Activated B cell treated with CpG ODN at 0.5 μM for 24 hours (primary cell): ENCODE results near the gene TECPR1. TPM values are rescaled to one million over a fixed set of nuclear protein-coding genes. Genes with fewer than 3 reads are reported as not detected.

Experiments used
- ATAC-seq: fragments of 200-7000 bp; cut with Tn5 transposase; one replicate; pipeline ENCODE4 v1.10.0; 2021; ENCODE audit warnings: low read depth, mild to moderate bottlenecking, moderate library complexity
- CTCF ChIA-PET: fragments of 350-600 bp; sonication (Branson Sonifier 250); formaldehyde crosslinking; loops from one replicate; lab custom pipeline; 2021; ENCODE audit warnings: antibody characterized with exemption; lab: Charles Lee
- POLR2A ChIA-PET: fragments of 350-600 bp; sonication (Branson Sonifier 250); formaldehyde crosslinking; loops from one replicate; lab custom pipeline; 2021; ENCODE audit warnings: antibody characterized with exemption; lab: Charles Lee
- DNase-seq: peaks from one replicate; pipeline ENCODE4 v3.0.0; 2022
- H3K27ac Mint-ChIP-seq: one replicate; pipeline ENCODE4 v1.8.0; 2020; ENCODE audit warnings: mixed read lengths
- H3K27me3 Mint-ChIP-seq: one replicate; pipeline ENCODE4 v1.8.0; 2021; ENCODE audit warnings: mixed read lengths
- H3K36me3 Mint-ChIP-seq: one replicate; pipeline ENCODE4 v1.8.0; 2021; ENCODE audit warnings: low read depth, mixed read lengths
- H3K4me1 Mint-ChIP-seq: one replicate; pipeline ENCODE4 v1.8.0; 2021; ENCODE audit warnings: mixed read lengths
- H3K4me3 Mint-ChIP-seq: one replicate; pipeline ENCODE4 v1.8.0; 2020; ENCODE audit warnings: mild to moderate bottlenecking, mixed read lengths
- H3K9me3 Mint-ChIP-seq: one replicate; pipeline ENCODE4 v1.8.0; 2020; ENCODE audit warnings: mixed read lengths
- intact Hi-C: fragments of 100-400 bp; cut with micrococcal nuclease; formaldehyde crosslinking; loops from one replicate; pipeline ENCODE4 v1.15.1; 2024
- total RNA-seq: library from RNA; stranded (reverse); gene quantifications from 2 replicates; pipeline ENCODE4 v1.2.3, GENCODE V29; 2022
- TF ChIP-seq, protein P1 (sequence below): fragments of 200-600 bp; IDR thresholded peaks from one replicate; pipeline ENCODE4 v1.8.0; 2022; ENCODE audit warnings: antibody characterized with exemption, mild to moderate bottlenecking

Gene TECPR1
- total RNA-seq, 1 donor from 2014 or later: 34.5 TPM

DNA sequence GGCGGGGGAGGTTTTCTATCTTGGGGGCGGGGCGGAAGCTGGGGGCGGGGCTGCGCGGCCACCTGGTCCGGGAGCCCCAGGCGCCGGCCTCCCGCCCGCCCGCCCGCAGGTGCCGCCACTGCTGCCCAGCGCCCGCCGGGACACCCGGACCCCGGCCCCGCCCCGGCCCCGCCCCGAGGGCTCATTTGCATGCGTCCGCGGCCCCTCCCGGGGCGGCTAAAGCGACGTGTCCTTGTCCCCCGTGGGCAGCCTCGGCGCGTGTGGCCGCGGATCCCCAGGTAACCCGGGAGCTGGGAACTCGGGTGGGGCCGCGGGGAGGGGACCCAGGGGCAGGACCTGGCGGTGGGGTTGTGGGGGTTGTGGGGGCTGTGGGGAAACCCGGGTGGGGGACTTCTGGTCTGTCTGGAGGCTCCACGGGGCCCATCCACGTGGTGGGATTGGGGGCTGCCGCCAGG is 40.8 kb downstream of the TECPR1 start, which contains the start of gene BHLHA15:
Gene BHLHA15, plus strand, starts transcription at position 219 of the 455 bp plus-strand sequence. CDS start 871 bp downstream, outside the sequence.
- POLR2A ChIA-PET: interaction anchor here (0.6 to 1.2 kb wide), 3 partner anchors 9 to 720 kb away, joined by 3 to 5 read pairs (median 3); no protein-coding TSS in a partner anchor
- Mint-ChIP-seq H3K36me3 (peaks cover 15% of the 10 kb centered on the region), H3K4me3 (peak within 1 kb of the TSS; percentile 46), H3K9me3 (no peaks in the 10 kb centered on the region), H3K27me3 (peaks cover 4% of the 10 kb centered on the region), H3K27ac (no peak within 1 kb of the TSS), H3K4me1 (peaks cover 6% of the 10 kb centered on the region)
- TF ChIP-seq, protein P1, sequence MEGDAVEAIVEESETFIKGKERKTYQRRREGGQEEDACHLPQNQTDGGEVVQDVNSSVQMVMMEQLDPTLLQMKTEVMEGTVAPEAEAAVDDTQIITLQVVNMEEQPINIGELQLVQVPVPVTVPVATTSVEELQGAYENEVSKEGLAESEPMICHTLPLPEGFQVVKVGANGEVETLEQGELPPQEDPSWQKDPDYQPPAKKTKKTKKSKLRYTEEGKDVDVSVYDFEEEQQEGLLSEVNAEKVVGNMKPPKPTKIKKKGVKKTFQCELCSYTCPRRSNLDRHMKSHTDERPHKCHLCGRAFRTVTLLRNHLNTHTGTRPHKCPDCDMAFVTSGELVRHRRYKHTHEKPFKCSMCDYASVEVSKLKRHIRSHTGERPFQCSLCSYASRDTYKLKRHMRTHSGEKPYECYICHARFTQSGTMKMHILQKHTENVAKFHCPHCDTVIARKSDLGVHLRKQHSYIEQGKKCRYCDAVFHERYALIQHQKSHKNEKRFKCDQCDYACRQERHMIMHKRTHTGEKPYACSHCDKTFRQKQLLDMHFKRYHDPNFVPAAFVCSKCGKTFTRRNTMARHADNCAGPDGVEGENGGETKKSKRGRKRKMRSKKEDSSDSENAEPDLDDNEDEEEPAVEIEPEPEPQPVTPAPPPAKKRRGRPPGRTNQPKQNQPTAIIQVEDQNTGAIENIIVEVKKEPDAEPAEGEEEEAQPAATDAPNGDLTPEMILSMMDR: no peak
- no peak for DNase-seq
- intact Hi-C loops: loop anchor here (1.0 kb wide), 1 partner anchor 8 kb away; no protein-coding TSS in a partner anchor
- CTCF ChIA-PET: no interaction called here
- peak; percentile 54 for ATAC-seq

DNA sequence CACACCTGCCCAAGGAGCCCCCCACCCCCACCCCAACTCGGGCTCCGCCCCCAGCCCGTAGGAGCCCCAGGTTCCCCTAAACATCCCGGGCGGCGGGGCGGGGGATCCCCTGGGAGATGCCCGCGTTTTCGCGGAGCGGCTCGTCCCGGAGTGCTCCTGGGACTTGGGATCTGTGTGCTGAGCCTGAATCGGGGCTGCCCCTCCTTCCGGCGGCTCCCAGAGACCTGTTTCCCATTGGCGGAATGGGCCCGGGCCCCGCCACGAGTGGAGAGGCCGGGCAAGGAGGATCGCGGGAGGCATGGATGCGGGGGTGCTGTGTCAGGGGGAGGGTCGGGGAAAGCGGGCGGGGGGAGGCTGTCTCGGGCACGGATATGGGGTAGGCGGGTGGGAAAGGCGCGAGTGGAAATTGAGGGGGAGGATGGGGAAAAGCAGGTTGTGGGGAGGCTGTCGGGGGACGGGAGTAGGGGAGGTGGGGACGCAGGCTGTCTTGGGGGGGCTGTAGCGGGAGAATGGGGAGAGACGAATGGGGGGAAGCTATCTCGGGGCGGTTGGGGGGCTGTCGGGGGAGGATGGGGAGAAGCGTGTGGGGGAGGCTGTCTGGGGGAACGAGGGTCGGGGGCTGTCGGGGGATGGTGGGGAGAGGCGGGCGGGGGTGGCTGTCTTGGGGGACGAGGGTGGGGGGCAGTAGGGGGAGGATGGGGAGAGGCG is 41.4 kb downstream of the TECPR1 start:
- Mint-ChIP-seq H3K9me3 (no peaks in the 10 kb centered on the region), H3K4me1 (peaks cover 6% of the 10 kb centered on the region), H3K4me3 (no peak overlapping the region), H3K36me3 (peaks cover 21% of the 10 kb centered on the region), H3K27ac (no peak overlapping the region), H3K27me3 (peaks cover 4% of the 10 kb centered on the region)
- intact Hi-C loops: loop anchor here (1.0 kb wide), 1 partner anchor 7 kb away; no protein-coding TSS in a partner anchor
- ChIA-PET POLR2A (interaction anchor here (0.6 to 1.2 kb wide), 3 partner anchors 8 to 721 kb away, joined by 3 to 5 read pairs (median 3); no protein-coding TSS in a partner anchor), CTCF (no interaction called here)
- TF ChIP-seq, protein P1: no peak
- ATAC-seq: no peak
- no peak for DNase-seq

DNA sequence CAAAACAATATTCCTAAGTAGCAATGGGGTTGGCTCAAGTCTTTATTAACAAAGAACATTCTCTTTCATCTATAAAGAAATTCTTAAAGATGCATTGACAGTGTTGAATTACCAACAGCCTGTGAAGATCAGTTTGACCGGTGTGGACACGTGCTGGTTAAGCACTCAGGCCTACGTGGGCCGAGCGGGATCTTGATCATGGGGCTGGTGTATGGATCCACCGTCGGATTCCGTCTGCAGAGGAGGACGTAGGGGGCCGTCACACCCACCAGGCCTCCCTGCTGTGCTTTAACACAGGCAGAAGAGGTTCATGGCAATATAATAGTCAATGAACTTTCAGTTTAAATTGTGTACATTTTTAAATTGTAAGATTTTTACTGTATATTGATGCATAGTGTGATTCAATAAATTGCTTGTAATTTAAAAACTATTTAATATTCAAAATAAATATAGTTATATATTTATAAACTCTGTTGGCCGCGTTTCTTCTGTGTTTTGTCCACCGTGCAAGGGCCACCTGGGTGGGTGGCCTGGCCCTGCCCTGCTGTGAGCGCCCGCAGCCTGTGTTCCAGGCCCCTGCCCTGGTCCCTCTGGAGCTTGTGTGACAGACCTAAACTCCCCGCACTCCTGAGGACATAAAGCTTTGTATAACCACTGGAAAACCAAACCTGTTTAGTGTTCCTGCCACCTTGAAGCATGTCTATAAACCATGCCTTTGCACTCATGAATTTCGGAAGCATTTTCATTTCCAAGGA is 42.7 kb downstream of the TECPR1 start:
- intact Hi-C loops: loop anchor here (10.0 kb wide), 1 partner anchor 595 kb away; no protein-coding TSS in a partner anchor
- DNase-seq (no peak), ATAC-seq (no peak)
- peaks cover 29% of the 10 kb centered on the region for H3K36me3 Mint-ChIP-seq
- peaks cover 10% of the 10 kb centered on the region for H3K4me1 Mint-ChIP-seq
- ChIA-PET POLR2A (no interaction called here), CTCF (interaction anchor here (0.6 kb wide), 1 partner anchor 669 kb away, joined by 3 read pairs; the partner anchor contains the start of gene TRRAP)
- peaks cover 7% of the 10 kb centered on the region for H3K27me3 Mint-ChIP-seq
- no peaks in the 10 kb centered on the region for H3K9me3 Mint-ChIP-seq
- TF ChIP-seq, protein P1: no peak
- H3K27ac Mint-ChIP-seq: no peak overlapping the region
- H3K4me3 Mint-ChIP-seq: peak overlapping the region; percentile 32

DNA sequence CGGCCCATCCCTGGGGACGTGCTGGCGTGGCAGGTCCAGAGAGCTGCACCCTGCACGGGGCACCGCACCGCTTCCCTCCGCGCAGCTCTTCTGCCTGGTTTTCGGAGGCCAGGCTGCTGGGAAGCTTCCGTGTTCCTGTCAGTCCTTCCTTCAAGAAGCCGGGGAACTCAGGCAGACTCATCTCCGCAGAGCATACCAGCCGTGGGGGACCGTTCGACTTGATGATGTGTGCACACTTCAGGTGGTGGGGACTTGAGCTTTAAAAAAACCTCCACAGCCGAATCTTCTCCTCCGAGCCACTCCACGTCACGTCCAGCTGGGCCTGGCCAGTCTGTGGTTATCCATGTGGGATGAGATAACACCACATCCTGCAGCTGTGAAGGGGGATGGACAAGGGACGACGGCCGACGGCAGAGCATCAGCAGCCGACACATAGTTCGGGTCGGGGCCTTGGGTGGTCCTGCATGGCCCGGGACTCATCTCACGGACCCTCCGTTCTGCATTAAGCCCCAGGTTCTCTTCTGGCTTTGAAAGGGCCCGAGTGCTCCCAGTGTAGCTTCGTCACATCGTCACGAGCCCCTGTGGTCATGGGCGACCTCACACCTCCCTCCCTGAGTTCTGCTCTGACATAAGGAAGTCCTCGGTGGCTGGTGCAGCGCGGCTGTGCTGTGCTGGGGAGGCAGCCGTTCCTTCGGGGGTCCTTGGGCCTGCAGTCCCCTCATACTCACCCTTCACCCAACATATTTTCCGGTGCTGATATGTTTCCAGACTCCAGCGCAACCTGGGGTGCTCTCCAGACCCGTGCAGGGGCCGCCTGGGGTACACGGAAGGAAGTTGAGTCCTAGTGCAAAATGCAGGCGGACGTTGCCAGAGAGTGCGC is 45.3 kb downstream of the TECPR1 start:
- Mint-ChIP-seq H3K9me3 (no peaks in the 10 kb centered on the region), H3K4me1 (peaks cover 32% of the 10 kb centered on the region), H3K36me3 (peaks cover 30% of the 10 kb centered on the region), H3K27me3 (peaks cover 4% of the 10 kb centered on the region), H3K27ac (no peak overlapping the region), H3K4me3 (no peak overlapping the region)
- TF ChIP-seq, protein P1: no peak
- CTCF ChIA-PET: no interaction called here
- DNase-seq (no peak), ATAC-seq (no peak)
- intact Hi-C loops: loop anchor here (10.0 kb wide), 1 partner anchor 598 kb away; no protein-coding TSS in a partner anchor
- POLR2A ChIA-PET: no interaction called here
